ENCODE measurements around the gene RMRP. TPM values are rescaled to one million over a fixed set of nuclear protein-coding genes. Genes with fewer than 3 reads are reported as not detected.

Gene RMRP
- total RNA-seq, 1 donor from 2014 or later: 21,148 TPM

- H3K4me1 Mint-ChIP-seq: no peaks in the 10 kb centered on the region
- no peak for DNase-seq (ENCODE audit: low spot score in 2 of 2, unreplicated experiment in 2 of 2)
- no peak overlapping the region for H3K27ac Mint-ChIP-seq
- no peaks in the 10 kb centered on the region for H3K9me3 Mint-ChIP-seq
- H3K36me3 Mint-ChIP-seq: no peaks in the 10 kb centered on the region
- H3K4me3 Mint-ChIP-seq: no peak overlapping the region
- H3K27me3 Mint-ChIP-seq (ENCODE audit: low read depth): peaks cover 53% of the 10 kb centered on the region
- TF ChIP-seq CTCF (IDR thresholded peaks at IDR 0.05; ENCODE audit: unreplicated experiment): no peak
These were observed 38.0 kb downstream of the RMRP start for GRCh38 chr9:35619800-35620158.

GRCh38 chr9:35618854-35619799 is 38.7 kb downstream of the RMRP start:
- H3K4me1 Mint-ChIP-seq: no peaks in the 10 kb centered on the region
- H3K4me3 Mint-ChIP-seq: no peak overlapping the region
- H3K36me3 Mint-ChIP-seq: no peaks in the 10 kb centered on the region
- no peaks in the 10 kb centered on the region for H3K9me3 Mint-ChIP-seq
- TF ChIP-seq CTCF (IDR thresholded peaks at IDR 0.05; ENCODE audit: unreplicated experiment): no peak
- H3K27ac Mint-ChIP-seq: no peak overlapping the region
- DNase-seq (ENCODE audit: low spot score in 2 of 2, unreplicated experiment in 2 of 2): no peak
- peaks cover 59% of the 10 kb centered on the region for H3K27me3 Mint-ChIP-seq (ENCODE audit: low read depth)

GRCh38 chr9:35618325-35618727 is 39.5 kb downstream of the RMRP start, which contains the start of gene CD72:
CD72 (minus strand) TSS chr9:35618413; CDS start chr9:35618303, 110 bp downstream.
- Mint-ChIP-seq H3K36me3 (no peaks in the 10 kb centered on the region), H3K27ac (no peak within 1 kb of the TSS), H3K27me3 (ENCODE audit: low read depth) (peaks cover 66% of the 10 kb centered on the region), H3K4me1 (no peaks in the 10 kb centered on the region), H3K9me3 (no peaks in the 10 kb centered on the region), H3K4me3 (peak within 1 kb of the TSS; percentile 61)
- no peak for DNase-seq (ENCODE audit: low spot score in 2 of 2, unreplicated experiment in 2 of 2)
- no peak for TF ChIP-seq CTCF (IDR thresholded peaks at IDR 0.05; ENCODE audit: unreplicated experiment)

GRCh38 chr9:35617548-35617947 is 40.3 kb downstream of the RMRP start:
- H3K27ac Mint-ChIP-seq: no peak overlapping the region
- H3K36me3 Mint-ChIP-seq: no peaks in the 10 kb centered on the region
- H3K4me3 Mint-ChIP-seq: peak overlapping the region; percentile 61
- peaks cover 74% of the 10 kb centered on the region for H3K27me3 Mint-ChIP-seq (ENCODE audit: low read depth)
- H3K4me1 Mint-ChIP-seq: no peaks in the 10 kb centered on the region
- H3K9me3 Mint-ChIP-seq: no peaks in the 10 kb centered on the region
- no peak for TF ChIP-seq CTCF (IDR thresholded peaks at IDR 0.05; ENCODE audit: unreplicated experiment)
- no peak for DNase-seq (ENCODE audit: low spot score in 2 of 2, unreplicated experiment in 2 of 2)

GRCh38 chr9:35616681-35617459 is 40.9 kb downstream of the RMRP start:
- H3K27ac Mint-ChIP-seq: no peak overlapping the region
- H3K9me3 Mint-ChIP-seq: no peaks in the 10 kb centered on the region

More at GRCh38 chr9:35616681-35617459, 40.9 kb downstream of the RMRP start:
- Mint-ChIP-seq H3K4me3 (peak overlapping the region; percentile 61), H3K36me3 (no peaks in the 10 kb centered on the region), H3K4me1 (no peaks in the 10 kb centered on the region), H3K27me3 (ENCODE audit: low read depth) (peaks cover 76% of the 10 kb centered on the region)
- DNase-seq (ENCODE audit: low spot score in 2 of 2, unreplicated experiment in 2 of 2): peak; percentile 45 to 56
- no peak for TF ChIP-seq CTCF (IDR thresholded peaks at IDR 0.05; ENCODE audit: unreplicated experiment)

All from mesothelial cell of epicardium (in vitro differentiated cells).